Activated T-helper 17 cell treated with anti-CD3 and anti-CD28 coated beads, Interleukin-2, amount 50 U/mL, for 72 hours (primary cell): ENCODE measurements around the gene TRIM51. TPM values are rescaled to one million over a fixed set of nuclear protein-coding genes. Genes with fewer than 3 reads are reported as not detected.

ENCODE experiments used
- total RNA-seq, 2 donors: library from RNA; stranded (reverse); gene quantifications; one replicate each; pipeline ENCODE4 v1.2.3, GENCODE V29; 2022

Gene TRIM51
- total RNA-seq, 2 donors from 2014 or later = not detected

Other genes with a start within 250 kb of the TRIM51 start
- not detected for gene OR4P4, start 248.2 kb upstream of the TRIM51 start, total RNA-seq
- not detected for gene OR4S2, start 235.0 kb upstream of the TRIM51 start, total RNA-seq
- gene OR4C6, start 221.1 kb upstream of the TRIM51 start, total RNA-seq = not detected
- not detected for gene OR5D13, start 109.9 kb upstream of the TRIM51 start, total RNA-seq
- gene OR5D14, start 87.7 kb upstream of the TRIM51 start, total RNA-seq = not detected
- gene OR5L1, start 71.9 kb upstream of the TRIM51 start, total RNA-seq = not detected
- gene OR5D18, start 63.7 kb upstream of the TRIM51 start, total RNA-seq = not detected
- not detected for gene OR5L2, start 56.1 kb upstream of the TRIM51 start, total RNA-seq
- not detected for gene OR5D16, start 44.5 kb upstream of the TRIM51 start, total RNA-seq
- not detected for gene OR5W2, start 31.3 kb downstream of the TRIM51 start, total RNA-seq
- not detected for gene OR5I1, start 53.1 kb downstream of the TRIM51 start, total RNA-seq
- gene OR10AG1, start 86.6 kb downstream of the TRIM51 start, total RNA-seq = not detected
- not detected for gene OR5F1, start 111.3 kb downstream of the TRIM51 start, total RNA-seq
- not detected for gene OR5AS1, start 144.4 kb downstream of the TRIM51 start, total RNA-seq
- not detected for gene OR8I2, start 210.0 kb downstream of the TRIM51 start, total RNA-seq
- gene OR8H2, start 220.4 kb downstream of the TRIM51 start, total RNA-seq = not detected
- gene OR8H3, start 239.1 kb downstream of the TRIM51 start, total RNA-seq = not detected